HG03045 (cell line): ENCODE measurements around the gene MGLL.

Experiments used
- ATAC-seq: cut with Tn5 transposase; IDR thresholded peaks from one replicate; pipeline ENCODE4 v1.9.1; 2021; ENCODE audit warnings: mild to moderate bottlenecking, moderate library complexity; ENCODE audit not compliant: unreplicated experiment

Gene MGLL

DNA sequence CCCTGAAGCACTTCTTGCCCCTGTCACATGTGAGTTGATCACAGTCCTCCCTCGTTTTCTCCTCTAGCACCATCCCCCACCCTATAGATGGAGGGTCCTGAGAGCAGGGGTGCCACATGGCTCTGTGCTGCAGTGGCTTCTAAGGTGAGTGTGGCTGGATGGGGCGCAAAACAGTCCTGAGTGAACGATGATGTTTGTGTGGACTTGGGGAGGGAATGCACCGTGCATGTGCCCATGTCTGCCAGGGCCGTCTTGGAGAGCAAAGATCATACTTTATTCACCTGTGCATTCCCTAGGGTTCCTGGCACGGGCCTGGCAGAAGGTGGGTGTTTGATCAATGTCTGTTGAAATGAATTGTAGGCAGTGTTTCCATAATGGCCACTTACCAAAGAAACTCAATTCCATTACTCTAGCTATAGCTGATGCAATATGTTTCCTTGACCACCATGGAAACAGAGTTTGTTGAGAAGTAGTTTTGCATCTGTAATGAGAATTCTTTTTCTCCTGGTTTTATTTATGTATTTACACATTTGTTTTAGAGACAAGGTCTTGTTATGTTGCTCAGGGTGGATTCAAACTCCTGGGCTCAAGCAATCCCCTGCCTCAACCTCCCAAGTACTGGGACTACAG, 91.5 kb downstream of the MGLL start:
- no peak for ATAC-seq

DNA sequence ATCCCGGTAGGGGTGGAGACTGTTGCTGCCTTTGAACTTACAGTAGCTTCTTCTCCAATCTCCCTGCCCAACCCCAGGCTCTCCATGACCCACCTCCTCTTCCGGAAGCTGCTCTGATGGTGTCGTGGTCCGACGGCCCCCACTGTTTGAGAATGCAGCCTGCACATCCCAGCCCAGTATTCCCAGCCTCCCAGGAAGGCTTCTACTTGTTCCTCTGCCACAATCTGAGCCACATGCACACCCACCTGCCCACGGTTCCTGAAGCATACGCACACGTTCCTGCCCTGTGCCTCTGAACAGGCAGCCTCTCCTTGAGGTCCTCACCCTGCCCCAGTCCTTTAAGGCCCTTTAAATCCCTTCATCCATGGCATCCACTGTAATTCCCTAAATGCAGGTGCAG, 92.1 kb downstream of the MGLL start:
- no peak for ATAC-seq

DNA sequence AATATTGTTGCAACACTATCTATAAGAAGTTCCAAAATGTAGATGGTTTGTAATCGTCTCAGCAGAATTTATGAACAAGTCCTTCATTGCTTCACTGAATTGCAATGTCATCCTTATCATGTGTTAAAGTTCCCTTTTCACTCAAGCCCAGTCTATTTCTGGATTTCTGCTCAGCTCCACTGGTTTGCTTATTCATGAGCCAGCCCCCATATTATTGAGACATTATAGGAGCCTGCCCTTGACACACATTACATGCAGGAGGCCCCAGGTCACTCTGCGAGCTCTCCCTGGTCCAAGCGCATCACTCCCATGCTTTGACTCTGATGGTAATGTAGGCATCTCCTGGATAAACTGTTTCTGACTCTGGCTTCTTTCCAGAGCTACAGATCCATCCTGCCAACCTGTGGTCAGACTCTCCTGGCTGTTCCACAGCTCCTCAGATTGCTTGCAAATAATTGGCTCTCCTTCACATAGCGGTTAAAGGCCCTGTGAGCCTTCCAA, 92.7 kb downstream of the MGLL start:
- ATAC-seq, result no peak

DNA sequence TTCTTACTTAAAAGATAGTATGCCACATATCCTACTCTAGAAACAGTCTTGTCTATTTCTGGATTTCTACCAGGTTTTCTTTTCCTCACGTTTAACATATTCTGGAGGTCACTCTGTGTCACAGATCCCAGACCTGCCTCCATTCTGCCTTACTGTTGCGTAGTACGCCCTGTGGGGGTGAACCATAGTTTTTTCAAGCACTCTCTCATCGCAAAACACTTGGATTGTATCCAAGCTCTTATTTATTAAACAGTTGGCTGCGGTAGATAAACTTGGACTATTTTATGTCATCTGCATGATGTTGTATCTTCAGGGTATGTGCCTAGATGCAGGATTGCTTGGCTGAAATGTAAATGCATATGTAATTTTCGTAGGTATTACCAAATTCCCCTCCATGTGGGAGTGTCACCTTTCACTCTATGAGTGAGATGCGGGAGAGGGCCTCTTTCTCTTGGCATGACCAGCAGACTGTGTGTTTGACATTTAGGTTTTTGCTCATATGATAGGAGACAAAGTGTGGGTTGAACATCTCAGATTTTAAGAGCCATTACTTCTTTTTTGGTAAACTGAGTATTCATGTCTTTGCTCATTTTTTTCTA, 93.8 kb downstream of the MGLL start:
- ATAC-seq, result no peak

DNA sequence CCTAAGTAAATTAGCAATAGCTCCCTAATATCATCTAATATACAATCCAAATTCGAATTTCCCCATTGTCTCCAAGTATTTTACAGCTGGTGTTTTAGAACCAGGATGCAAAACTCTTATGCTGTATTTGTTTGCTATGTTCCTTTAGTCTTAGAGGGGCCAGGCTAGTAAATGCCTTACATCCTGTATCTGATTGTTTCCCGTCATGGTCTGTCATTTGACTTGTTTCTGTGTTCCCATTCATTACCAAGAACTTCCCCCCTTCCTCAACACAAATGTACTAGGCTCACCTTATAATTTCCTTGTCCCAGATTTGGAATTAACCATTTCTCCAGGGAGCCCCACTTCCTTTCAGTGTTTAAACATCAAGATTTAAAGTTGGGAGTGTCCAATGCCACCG, 95.4 kb downstream of the MGLL start:
- no peak for ATAC-seq

DNA sequence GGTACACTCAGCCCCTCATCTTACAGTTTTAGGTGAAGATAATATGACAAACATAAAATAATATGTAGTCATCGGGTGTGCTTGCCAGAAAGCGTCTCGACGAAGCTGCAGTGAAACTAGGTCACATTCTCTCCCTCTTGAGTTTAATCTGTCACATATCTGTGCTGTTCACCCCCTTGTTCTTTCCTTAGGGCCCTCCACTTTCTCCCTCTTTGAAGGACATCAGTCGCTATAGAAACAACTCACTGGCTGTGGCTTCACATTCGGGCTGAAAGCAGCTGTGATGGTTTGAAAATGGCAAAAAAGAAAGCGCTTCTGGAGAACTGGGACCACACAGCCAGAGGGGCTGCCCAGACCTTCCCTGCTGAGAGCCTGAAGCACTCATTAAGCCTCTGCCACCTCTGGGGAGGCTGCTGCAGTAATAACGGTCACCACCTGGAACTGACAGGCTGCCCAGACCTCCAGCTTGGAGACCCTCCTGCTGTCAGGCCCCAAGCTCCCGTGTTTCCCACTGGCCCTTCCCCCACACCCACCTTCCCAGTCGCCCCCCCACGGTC, 99.2 kb downstream of the MGLL start:
- ATAC-seq, result no peak

DNA sequence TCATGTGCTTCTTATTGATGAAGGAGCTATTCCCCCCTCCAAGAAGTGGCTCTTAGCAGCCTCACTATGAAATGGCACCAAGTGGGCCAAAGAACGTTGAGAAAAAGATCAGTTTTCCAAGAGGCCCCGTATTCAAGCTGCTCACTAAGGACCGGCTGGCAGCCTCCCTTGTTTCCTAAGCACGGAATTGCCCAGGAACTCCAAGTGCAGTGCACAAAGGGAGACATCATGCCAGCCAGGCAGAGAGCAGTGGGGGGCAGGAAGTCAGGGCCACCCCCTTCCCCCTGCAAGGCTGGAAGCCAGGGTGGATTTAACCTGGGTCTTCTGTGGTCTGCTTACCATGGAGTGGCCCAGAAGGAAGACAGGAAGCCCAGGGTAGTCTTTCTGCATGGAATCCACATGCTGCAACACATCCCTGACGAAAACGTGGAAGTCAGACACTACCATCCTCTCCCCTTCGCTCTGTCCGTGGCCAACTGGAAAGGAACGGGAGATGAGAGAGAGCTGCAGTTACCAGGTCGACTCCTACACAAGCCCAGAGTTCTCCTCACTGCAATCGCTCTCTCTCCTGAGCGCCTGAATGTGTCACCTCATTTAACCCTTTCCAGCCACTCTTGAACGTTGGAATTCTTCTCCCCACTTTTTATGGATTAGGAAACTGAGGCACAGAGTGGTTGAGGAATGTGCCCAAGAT, 100.1 kb downstream of the MGLL start:
- no peak for ATAC-seq

DNA sequence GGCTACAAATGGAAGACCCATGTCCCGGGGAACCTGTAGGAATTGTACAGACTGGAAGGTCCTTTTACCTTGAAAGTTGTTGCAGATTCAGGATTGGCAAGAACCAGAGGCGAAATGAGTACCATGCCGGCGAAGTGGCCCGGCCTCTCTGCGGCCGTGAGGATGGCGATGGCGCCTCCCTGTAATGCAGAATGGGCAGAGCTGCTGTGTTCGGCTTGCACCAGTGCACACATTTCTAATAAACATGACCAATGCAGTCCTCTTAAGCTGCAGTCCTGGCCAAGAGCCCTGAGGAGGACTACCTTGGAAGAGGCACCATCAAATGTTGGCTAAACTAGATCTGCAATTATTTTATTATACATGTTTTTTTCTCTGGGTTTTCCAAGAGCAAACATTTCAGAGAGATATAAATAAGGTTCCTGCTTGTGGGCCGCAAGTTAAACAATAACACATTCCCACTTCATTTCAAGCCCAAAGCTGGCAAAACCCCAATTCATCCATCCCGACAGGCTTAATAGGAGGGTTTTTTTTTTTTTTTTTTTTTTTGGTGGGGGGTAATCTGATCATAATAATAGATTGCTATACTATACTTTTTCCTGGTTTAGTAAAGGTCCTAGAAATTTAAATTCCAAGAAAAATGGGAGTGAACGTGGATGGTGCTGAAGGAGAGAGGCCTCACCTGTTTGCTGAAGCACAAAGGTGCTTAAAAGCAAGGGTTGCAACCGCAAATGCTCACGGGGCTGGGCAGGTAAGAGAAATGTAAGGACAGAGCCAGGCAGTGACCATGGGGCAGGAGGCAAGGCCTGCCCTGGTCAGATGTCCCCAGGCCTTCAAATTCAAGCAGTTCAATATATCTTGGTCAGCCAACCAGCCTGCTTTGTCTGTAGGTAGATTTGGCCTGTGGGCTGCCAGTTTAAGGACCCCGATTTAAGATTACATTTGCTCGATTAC, 101.1 kb downstream of the MGLL start:
- ATAC-seq, result no peak

DNA sequence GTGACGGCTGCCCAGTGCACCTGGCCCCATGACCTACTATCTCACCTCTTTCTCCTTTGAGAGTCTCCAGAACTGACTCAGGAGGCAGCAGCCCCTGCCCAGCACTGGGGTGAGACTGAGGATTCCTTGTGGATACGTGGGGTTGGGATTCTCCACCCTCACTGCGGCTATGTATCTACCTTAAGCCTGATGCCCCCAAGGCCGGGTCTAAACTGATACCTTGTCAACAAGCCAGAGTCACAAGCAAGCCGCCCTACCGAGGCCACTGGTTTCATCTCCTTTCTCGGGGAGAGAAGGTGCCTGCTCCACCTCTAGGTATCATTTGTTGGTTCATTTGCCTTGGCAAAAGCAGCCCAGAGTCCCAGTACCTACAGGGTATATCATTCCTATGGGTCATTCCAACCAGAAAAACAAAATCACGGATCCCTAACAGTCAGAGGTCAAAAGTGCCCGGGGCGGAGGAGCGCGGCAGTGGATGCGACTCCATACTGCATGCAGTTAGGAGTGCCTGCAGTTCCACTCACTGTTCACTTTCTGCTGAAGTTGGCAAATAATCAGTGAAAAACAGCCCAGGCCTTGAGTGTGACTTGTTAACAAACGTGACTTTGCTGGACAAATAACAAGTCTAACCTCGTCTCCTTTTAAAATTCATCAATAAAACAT, 102.0 kb downstream of the MGLL start:
- no peak for ATAC-seq

DNA sequence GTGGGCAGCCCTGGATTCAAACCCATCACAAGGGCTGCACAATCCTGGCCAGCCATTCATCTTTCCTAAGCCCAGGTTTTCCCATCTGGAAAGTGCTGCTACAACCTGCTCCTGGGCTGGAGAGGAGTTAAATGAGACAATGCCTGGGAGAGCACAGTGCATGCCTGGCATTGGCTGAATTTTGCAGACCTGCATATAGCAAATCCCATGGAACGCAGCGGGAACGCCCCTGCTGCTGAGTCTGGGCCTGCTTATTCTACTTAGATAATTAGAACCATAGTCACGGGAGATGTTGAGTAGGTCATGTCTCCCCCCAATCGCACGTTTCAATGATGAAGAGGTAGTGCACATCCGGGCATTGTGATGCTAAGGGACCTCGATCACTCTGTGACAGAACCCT, 102.9 kb downstream of the MGLL start:
- ATAC-seq, result no peak

DNA sequence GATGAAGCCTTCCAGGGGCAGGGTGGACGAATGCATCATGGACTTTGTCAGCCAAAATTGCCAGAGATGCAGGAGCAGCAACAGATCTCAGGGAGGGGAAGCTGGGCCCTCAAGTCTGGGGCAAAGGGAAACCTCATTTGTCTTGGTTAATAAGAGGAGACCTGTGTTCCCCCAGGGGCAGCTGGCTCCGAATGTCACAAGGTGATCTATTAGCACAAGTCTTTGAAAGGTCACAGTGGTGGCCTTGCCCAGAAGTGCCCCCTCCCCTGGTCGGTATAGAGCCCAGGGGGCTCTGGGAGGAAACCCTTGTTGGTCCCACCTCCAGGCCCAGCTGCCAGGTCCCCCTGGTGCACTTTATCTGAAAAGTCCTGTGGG, 103.4 kb downstream of the MGLL start:
- ATAC-seq, result no peak

DNA sequence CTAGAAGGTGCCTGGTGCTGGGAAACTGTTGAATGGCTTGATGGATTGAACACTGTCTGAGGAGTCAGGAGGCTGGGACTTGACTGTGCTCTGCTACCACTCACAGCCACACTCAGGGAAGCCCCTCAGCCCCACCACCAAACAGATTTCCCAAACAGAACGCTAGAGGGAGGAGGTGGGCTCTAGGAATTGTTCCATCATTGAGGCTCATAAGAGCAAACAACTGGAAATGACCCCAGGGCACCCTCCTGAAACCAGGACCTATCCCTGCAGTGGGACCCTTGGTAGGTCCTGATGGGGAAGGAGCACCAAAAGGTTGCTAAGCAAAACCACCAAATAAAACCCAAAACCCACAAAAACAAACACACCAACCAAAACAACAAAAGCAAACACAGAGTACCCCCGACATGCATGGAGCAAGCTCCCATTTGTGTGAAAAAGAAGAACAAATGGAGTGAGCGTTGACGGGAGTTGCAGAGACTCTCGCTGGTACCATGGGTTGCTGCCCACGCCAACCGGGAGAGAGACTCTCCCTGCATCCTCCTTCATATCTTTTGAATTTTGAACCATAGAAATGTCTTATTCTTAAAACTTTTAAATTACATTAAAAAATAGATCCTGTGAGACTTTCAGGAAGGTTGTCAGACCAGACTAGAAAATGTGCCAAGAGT, 103.9 kb downstream of the MGLL start:
- ATAC-seq, result no peak

DNA sequence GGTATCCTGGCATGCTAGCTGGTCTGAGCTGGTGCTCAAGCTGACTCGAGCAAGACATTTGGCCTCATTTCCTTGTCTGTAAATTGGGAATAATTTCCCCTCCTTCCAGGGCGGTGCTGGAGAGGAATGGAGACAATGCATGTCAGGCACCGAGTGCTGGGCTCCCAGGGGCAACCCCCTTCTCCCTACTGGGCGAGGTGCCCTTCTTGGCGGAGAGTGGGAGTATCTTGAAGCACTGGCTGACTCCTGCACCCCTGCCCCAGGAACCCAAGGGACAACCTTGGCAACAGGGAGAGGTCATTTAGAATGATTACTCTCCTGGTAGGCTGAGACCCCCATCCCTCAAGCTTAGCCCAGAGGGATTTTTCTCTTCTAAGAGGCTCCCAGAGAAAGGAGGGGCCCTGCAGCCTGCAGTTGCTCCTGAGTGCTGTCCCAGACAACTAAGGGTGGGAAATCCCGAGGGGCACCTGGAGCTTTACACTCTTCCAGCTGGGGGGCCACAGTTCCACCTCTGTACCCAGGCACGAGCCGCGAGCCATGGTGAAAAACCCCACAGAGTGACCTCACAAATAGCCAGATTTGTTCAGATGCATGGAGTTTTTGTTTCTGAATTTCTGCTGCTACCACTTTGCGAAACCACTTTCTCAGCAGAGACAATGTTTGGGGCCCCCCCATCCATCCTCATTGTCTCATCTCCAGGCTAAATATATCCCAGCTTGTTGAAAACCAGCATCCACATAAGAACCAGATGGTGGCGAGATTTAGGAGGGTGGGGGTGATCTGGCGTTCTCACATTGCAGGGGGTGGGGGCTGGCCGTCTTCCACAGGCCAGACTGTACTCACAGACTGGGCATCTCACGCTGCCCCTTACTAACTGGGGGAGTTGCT, 104.7 kb downstream of the MGLL start:
- no peak for ATAC-seq

DNA sequence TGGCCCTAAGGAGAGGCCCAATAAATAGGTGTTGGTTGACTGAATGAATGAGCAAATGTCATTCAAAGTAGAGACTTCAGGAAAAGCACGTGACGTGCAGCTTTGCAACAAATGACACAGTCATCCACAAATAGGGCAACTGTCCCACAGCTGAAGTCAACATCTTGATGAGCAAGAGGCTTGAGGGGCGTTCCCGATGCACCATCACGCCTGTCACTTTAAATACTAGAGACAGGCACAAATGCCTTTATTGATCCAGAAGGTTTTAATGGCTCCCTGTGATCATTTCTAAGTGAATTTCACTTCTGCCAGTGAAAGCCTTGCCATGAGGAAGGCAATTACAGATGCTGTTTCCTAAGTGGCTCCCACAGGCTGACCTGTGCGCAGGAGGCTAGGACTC, 105.9 kb downstream of the MGLL start:
- ATAC-seq, result no peak

DNA sequence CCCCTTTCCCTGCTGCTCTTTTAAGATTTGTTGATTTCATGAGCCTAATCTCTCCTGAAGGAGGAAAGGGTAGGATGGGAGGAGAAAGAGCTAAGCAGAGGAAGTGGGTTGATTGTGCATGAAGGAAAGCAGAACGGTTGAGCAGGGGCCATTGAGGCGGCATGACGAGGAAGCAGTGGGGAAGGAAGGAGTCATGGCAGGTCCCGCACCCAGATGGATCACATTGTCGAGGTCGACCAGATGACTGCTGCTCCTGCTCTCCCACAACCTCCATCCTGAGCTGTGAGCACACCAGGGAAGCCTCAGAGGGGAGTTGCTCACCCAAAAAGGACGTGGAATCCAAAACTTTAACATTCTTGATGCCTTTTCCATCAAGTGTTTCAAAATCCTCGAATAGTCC, 106.8 kb downstream of the MGLL start:
- no peak for ATAC-seq

DNA sequence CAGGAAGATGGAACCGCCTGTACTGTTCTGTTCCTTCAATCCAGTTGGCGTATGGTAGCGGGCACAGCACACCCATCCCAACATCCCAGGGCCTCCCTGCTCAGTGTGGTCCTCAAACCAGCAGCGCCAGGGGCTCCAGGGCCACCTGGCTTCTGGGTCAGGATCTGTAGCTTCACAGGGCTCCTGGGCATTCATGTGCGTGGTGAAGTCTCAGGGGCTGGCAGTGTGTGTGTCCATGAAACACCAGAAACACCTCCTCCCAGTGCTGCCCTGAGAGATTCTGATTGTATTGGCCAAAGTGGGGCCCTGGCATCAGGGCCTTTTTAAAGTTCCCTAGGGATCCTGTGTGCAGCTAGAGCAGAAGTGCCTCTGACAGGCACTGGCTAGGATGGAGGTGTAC, 107.4 kb downstream of the MGLL start:
- ATAC-seq, result no peak

DNA sequence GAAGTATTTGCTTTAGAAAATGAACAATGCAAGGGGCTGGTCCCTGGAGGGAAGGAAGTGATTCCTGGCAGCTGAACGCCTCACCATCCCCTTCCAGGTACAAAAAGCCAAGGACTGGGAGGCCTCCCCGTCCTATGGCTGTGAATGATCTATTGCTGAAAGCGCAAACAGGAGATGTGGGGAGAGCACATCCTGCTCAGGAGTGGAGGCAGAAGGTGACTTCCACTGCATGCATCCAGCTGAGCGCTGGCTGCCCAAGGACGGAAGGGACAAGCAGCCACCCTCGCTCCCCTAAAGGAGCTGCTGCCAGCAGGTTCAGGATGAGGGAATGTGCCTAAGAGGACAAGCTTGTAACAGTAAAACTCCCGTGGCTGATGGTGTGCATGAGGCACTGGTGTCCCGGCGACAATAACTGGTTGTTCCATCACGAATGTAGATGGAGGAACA, 108.2 kb downstream of the MGLL start:
- ATAC-seq, result no peak

DNA sequence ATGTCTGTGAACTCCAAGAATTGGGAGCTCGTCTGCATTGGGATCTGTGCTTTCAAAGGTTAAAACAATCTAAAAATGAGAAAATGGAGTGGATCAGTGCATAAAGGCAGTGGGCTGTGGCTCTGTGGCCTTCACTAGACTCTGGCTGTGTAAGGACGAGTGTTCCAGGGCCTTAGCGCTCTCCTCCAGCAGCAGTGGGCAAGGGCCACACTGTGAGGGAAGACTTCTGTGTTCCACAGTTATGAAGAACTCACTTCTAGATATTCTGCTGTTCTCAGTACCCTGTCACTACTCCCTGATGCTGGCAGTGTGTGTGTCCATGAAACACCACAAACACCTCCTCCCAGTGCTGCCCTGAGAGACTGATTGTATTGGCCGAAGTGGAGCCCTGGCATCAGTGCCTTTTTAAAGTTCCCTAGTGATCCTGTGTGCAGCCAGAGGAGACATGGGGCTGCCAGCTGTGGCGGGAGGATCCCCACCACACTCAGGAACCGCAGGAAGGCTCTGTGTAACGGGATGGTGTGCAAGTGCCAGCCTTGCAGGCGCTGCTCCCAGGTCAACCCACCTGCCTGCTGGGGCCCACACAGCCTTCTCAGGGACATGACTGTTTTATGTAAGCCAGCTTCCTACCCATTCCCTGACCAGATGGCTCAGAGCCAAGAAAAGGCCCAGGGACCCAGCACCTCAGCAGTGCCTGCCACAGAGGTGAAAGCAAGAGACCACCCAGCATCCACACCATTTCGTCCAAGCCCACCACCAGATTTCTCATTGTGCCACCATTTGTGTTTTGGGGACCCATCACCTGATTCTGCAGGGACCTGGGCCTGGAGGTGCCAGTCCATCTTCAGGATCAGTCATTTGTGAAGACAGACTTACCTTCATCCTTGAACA, 109.2 kb downstream of the MGLL start:
- ATAC-seq, result no peak
